HCT116 (cell line): ENCODE data around the gene BZW2. TPM values are rescaled to one million over a fixed set of nuclear protein-coding genes. Genes with fewer than 3 reads are reported as not detected.
"Not testable (repeated sequence)": the region's sequence is repeated elsewhere in the genome, so short reads cannot be mapped to it uniquely, and the experiment has no call there.

Experiments used
- ATAC-seq: fragments of 200-7000 bp; cut with Tn5 transposase; 2 replicates; pipeline ENCODE4 v1.9.1; 2020; ENCODE audit warnings: mild to moderate bottlenecking, moderate library complexity
- BruUV-seq: library from RNA; stranded (reverse); fragments of 400-500 nt; replicated peaks from 2 replicates; lab custom pipeline; 2021; lab: Mats Ljungman, UMichigan
- CTCF ChIA-PET: fragments of 300-600 bp; sonication (Branson Sonifier 250); formaldehyde crosslinking; loops from one replicate; lab custom pipeline; 2021; ENCODE audit warnings: antibody characterized with exemption; lab: Charles Lee
- POLR2A ChIA-PET: fragments of 300-600, 350-600 bp; sonication (Branson Sonifier 250); formaldehyde crosslinking; loops from one replicate; lab custom pipeline; 2021; ENCODE audit warnings: antibody characterized with exemption; lab: Charles Lee
- RAD21 ChIA-PET, 2 experiments: fragments of 300-600 bp; sonication (Branson Sonifier 250); formaldehyde crosslinking; loops; one replicate each; lab custom pipeline; 2023; ENCODE audit warnings: low total read pairs in 2 of 2; ENCODE audit not compliant: uncharacterized antibody in 2 of 2, unreplicated experiment in 2 of 2, low non-redundant PET in 1 of 2; lab: Charles Lee
- DNase-seq: peaks from one replicate; pipeline ENCODE4 v3.0.0-alpha.2; 2010; ENCODE audit warnings: low read depth, low spot score
- H2AFZ ChIP-seq: fragments of 200-600 bp; shearing (Covaris generic), sonication (generic); 2 replicates; pipeline ENCODE4 v1.6.1; 2017; ENCODE audit warnings: low read depth, mixed run types, mixed read lengths, antibody characterized with exemption, low read length; ENCODE audit not compliant: poor library complexity, severe bottlenecking
- H3K27ac ChIP-seq: 2 replicates; pipeline ENCODE4 v1.5.1; 2012; ENCODE audit warnings: low read depth, low read length
- H3K27me3 ChIP-seq: fragments of 200-600 bp; sonication (generic); 2 replicates; pipeline ENCODE4 v1.6.1; 2016; ENCODE audit warnings: mixed run types, low read length, mixed read lengths; ENCODE audit not compliant: insufficient read depth
- H3K36me3 ChIP-seq, 2 experiments: fragments of 200-500 bp in 1 of 2; fragments of 200-600 bp in 1 of 2; sonication (Bioruptor generic) in 1 of 2; sonication (generic) in 1 of 2; 2 replicates each; pipeline versions ENCODE4 v1.5.1 to v1.6.1; 2014 to 2016; ENCODE audit warnings: low read length in 2 of 2, inconsistent platforms in 1 of 2, mixed read lengths in 1 of 2, mixed run types in 1 of 2; ENCODE audit not compliant: insufficient read depth in 2 of 2, control insufficient read depth in 1 of 2
- H3K4me1 ChIP-seq, 2 experiments: fragments of 200-600 bp in 1 of 2; sonication (generic) in 1 of 2; 2 replicates each; pipeline versions ENCODE4 v1.5.1 to v1.6.1; 2012 to 2017; ENCODE audit warnings: low read length in 2 of 2, inconsistent platforms in 1 of 2, mild to moderate bottlenecking in 1 of 2, mixed read lengths in 1 of 2, mixed run types in 1 of 2, moderate library complexity in 1 of 2; ENCODE audit not compliant: insufficient read depth in 2 of 2, control insufficient read depth in 1 of 2
- H3K4me2 ChIP-seq: fragments of 200-600 bp; sonication (generic); 2 replicates; pipeline ENCODE4 v1.6.1; 2017; ENCODE audit warnings: mixed run types, low read length, mixed read lengths
- H3K4me3 ChIP-seq, 2 experiments: fragments of 200-600 bp in 1 of 2; sonication (generic) in 1 of 2; replicated peaks in 1 of 2; 2 replicates each; pipeline ENCODE4 v1.5.1; 2011 to 2016; ENCODE audit warnings: low read length in 2 of 2, control low read depth in 1 of 2, low read depth in 1 of 2, mild to moderate bottlenecking in 1 of 2, mixed read lengths in 1 of 2, mixed run types in 1 of 2
- H3K79me2 ChIP-seq: fragments of 200-600 bp; sonication (generic); 2 replicates; pipeline ENCODE4 v1.6.1; 2017; ENCODE audit warnings: mild to moderate bottlenecking, mixed run types, low read length, moderate library complexity, mixed read lengths; ENCODE audit not compliant: insufficient read depth
- H3K9ac ChIP-seq: fragments of 200-600 bp; sonication (generic); 2 replicates; pipeline ENCODE4 v1.6.1; 2016; ENCODE audit warnings: low read length, mixed read lengths
- H3K9me2 ChIP-seq: fragments of 200-600 bp; sonication (generic), shearing (Covaris generic); 2 replicates; pipeline ENCODE4 v1.6.1; 2017; ENCODE audit warnings: mixed run types, mild to moderate bottlenecking, moderate library complexity; ENCODE audit not compliant: insufficient read depth
- H3K9me3 ChIP-seq, 2 experiments: fragments of 200-500 bp in 1 of 2; fragments of 200-600 bp in 1 of 2; sonication (Bioruptor generic) in 1 of 2; sonication (generic) in 1 of 2; 2 replicates each; pipeline ENCODE4 v1.6.1; 2014 to 2017; ENCODE audit warnings: low read length in 2 of 2, mixed read lengths in 2 of 2, inconsistent platforms in 1 of 2, low read depth in 1 of 2, mild to moderate bottlenecking in 1 of 2, mixed run types in 1 of 2, moderate library complexity in 1 of 2; ENCODE audit not compliant: control insufficient read depth in 1 of 2, insufficient read depth in 1 of 2
- H4K20me1 ChIP-seq: fragments of 200-600 bp; sonication (generic), shearing (Covaris generic); 2 replicates; pipeline ENCODE4 v1.6.1; 2017; ENCODE audit warnings: mixed run types, mild to moderate bottlenecking, moderate library complexity; ENCODE audit not compliant: insufficient read depth
- CTCF ChIP-seq, 3 experiments: fragments of 200-600 bp in 1 of 3; sonication (generic) in 1 of 3; IDR thresholded peaks in 2 of 3; conservative IDR thresholded peaks in 1 of 3; 2 replicates each; pipeline ENCODE4 v1.5.1; 2012 to 2017; ENCODE audit warnings: low read depth in 2 of 3, low read length in 2 of 3, antibody characterized with exemption in 1 of 3, borderline replicate concordance in 1 of 3, control low read depth in 1 of 3, mild to moderate bottlenecking in 1 of 3, mixed read lengths in 1 of 3, mixed run types in 1 of 3, moderate library complexity in 1 of 3; ENCODE audit not compliant: insufficient read depth in 1 of 3
- EGR1 ChIP-seq: IDR thresholded peaks from 2 replicates; pipeline ENCODE4 v1.6.1; 2012; ENCODE audit warnings: low read depth
- JUND ChIP-seq: IDR thresholded peaks from 2 replicates; pipeline ENCODE4 v1.6.1; 2012
- MAX ChIP-seq: IDR thresholded peaks from 2 replicates; pipeline ENCODE4 v1.6.1; 2012
- POLR2A ChIP-seq: IDR thresholded peaks from 2 replicates; pipeline ENCODE4 v1.7.0; 2011; ENCODE audit warnings: borderline replicate concordance; ENCODE audit not compliant: insufficient read depth, insufficient read length; ENCODE audit errors: extremely low read depth
- SRF ChIP-seq: IDR thresholded peaks from 2 replicates; pipeline ENCODE4 v1.6.1; 2012; ENCODE audit warnings: low read depth
- ZFX ChIP-seq: fragments of 450-650 bp; IDR thresholded peaks from 2 replicates; pipeline ENCODE4 v1.6.1; 2017
- ZNF274 ChIP-seq: fragments of 200-500 bp; sonication (Bioruptor generic); IDR thresholded peaks from 2 replicates; pipeline ENCODE4 v1.6.1; 2014; ENCODE audit warnings: mild to moderate bottlenecking, low read depth, low read length, inconsistent platforms
- intact Hi-C: fragments of 100-400 bp; cut with micrococcal nuclease; formaldehyde crosslinking; loops from 2 replicates; pipeline ENCODE4 v1.10.0; 2022
- total RNA-seq: library from RNA; stranded (reverse); gene quantifications from one replicate; pipeline ENCODE4 v1.2.1, GENCODE V29; 2021; ENCODE audit not compliant: unreplicated experiment
- TF ChIP-seq, protein P1 (sequence below): IDR thresholded peaks from 2 replicates; pipeline ENCODE4 v1.6.1; 2012

The BZW2 gene
- total RNA-seq, 1 experiment from 2014 or later = 119 TPM

DNA sequence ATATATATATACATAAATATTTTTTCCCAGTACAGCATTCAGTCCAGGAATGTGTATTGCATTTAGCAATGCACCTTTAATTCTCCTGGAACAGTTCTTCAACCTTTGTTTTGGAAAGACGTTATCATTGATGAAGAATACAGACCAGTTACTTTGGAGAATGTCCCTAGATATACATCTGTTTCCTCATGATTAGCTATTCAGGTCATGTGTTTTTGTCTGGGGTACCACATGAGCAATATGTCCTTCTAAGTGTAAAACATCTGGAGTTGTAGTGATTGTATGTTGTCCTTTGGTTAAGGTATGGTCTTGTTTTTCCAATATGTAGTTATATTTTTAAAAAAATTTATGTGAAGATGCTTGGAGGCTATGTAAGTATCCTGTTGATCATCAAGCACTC lies 10.2 kb downstream of the BZW2 start:
- ChIA-PET RAD21 (no interaction called here), POLR2A (interaction anchor here (1.7 kb wide), 1 partner anchor 10 kb away, joined by 5 read pairs; the partner anchor contains the start of genes ANKMY2 and BZW2)

DNA sequence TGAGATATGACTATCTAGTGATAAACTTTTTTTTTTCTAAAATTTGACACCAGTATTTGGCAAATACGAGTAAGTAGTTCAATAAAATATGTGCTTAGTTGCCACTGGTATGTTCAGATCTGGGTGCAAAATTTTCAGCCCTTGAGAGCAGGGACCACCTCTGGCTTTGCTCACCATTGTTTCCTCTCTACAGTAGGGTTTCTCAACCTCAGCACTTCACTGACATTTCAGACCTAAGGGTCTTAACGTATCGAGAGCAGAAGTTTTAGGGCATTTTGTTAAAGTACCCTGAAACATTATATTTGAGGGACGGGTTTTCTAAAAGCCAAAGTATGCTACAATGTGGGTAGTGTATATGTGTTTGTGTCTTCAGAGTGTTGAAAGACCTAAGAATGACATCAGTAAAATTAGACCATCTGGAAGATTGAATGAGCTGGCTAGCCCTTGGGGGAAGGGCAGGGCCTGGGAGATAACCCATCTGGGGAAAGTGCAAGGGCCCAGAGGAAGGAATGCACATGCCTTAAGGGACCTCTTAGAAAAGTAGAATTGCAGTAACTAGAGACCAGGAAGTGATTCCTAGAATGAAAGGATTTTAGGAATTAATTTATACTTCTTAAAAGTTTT lies 11.8 kb downstream of the BZW2 start:
- Histone ChIP-seq H2AFZ (no peak overlapping the region), H3K4me1 (peaks cover 33% of the 10 kb centered on the region in 2 experiments)
- TF ChIP-seq CTCF (IDR thresholded peaks at IDR 0.05 in 2 of 3, conservative IDR thresholded peaks at IDR 0.05 in 1 of 3; ENCODE audit: borderline replicate concordance in 1 of 3, insufficient read depth in 1 of 3, low read depth in 2 of 3, low read length in 2 of 3) = peak in 2 of 3 experiments; percentile 9 to 13; a peak in 1 of 6 replicates
- TF ChIP-seq ZNF274 = no peak
- TF ChIP-seq, all 23 proteins: peak for 1
- Histone ChIP-seq H3K9ac (no peak overlapping the region), H4K20me1 (no peaks in the 10 kb centered on the region; the same call in 1 of the 2 replicates), H3K36me3 (no peaks in the 10 kb centered on the region), H3K4me3 (no peak overlapping the region), H3K9me3 (no peaks in the 10 kb centered on the region), H3K27ac (no peak overlapping the region), H3K79me2 (peaks cover 98% of the 10 kb centered on the region), H3K9me2 (no peaks in the 10 kb centered on the region), H3K4me2 (peak overlapping the region; percentile 40), H3K27me3 (no peaks in the 10 kb centered on the region)
- DNase-seq (no peak), ATAC-seq (peak; percentile 51)
- no TSS peak for BruUV-seq
- ChIA-PET RAD21 (no interaction called here), CTCF (no interaction called here), POLR2A (interaction anchor here (1.7 kb wide), 1 partner anchor 12 kb away, joined by 5 read pairs; the partner anchor contains the start of genes ANKMY2 and BZW2)
- intact Hi-C loops = no loop called here

More for the DNA sequence above, 10.2 kb downstream of the BZW2 start:
- no peak overlapping the region for H2AFZ ChIP-seq
- no peak overlapping the region for H3K9ac ChIP-seq
- no peak overlapping the region for H3K27ac ChIP-seq
- CTCF ChIA-PET = no interaction called here
- ATAC-seq = no peak
- H3K79me2 ChIP-seq = peaks cover 98% of the 10 kb centered on the region
- no peak overlapping the region for H3K4me3 ChIP-seq
- no peaks in the 10 kb centered on the region for H3K9me2 ChIP-seq
- H3K4me2 ChIP-seq = no peak overlapping the region
- peaks cover 32 to 34% of the 10 kb centered on the region in 2 experiments for H3K4me1 ChIP-seq
- peaks cover 4% of the 10 kb centered on the region; the same call in 1 of the 2 replicates for H4K20me1 ChIP-seq
- no peak for TF ChIP-seq JUND
- no peak for TF ChIP-seq EGR1
- TF ChIP-seq, protein P1, sequence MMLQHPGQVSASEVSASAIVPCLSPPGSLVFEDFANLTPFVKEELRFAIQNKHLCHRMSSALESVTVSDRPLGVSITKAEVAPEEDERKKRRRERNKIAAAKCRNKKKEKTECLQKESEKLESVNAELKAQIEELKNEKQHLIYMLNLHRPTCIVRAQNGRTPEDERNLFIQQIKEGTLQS = no peak
- TF ChIP-seq SRF = no peak
- TF ChIP-seq MAX = no peak
- TF ChIP-seq POLR2A = no peak
- no peak for TF ChIP-seq ZFX
- no peak for DNase-seq
- intact Hi-C loops = no loop called here
- H3K9me3 ChIP-seq = no peaks in the 10 kb centered on the region
- H3K36me3 ChIP-seq = no peaks in the 10 kb centered on the region
- no peaks in the 10 kb centered on the region for H3K27me3 ChIP-seq
- no TSS peak for BruUV-seq

DNA sequence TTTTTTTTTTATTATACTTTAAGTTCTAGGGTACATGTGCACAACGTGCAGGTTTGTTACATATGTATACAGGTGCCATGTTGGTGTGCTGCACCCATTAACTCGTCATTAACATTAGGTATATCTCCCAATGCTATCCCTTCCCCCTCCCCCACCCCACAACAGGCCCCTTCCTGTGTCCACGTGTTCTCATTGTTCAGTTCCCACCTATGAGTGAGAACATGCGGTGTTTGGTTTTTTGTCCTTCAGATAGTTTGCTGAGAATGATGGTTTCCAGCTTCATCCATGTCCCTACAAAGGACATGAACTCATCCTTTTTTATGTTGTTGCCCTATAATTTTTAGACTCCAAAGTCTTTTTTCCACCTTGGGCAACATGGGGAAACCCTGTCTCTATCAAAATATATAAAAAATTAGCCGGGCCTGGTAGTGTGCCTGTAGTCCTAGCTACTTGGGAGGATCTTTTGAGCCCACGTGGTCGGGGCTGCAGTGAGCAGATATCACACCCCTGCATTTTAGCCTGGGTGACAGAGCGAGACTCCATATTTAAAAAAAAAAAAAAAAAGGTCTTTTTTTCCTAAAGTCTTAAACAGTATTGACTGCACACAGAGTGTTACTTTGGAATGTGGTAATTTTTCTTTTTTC lies 14.0 kb downstream of the BZW2 start:
- CTCF ChIA-PET, ATAC-seq, H4K20me1 ChIP-seq, H3K9ac ChIP-seq, H3K9me3 ChIP-seq, intact Hi-C loops, H3K27ac ChIP-seq, BruUV-seq, H3K27me3 ChIP-seq, POLR2A ChIA-PET, DNase-seq, H3K4me3 ChIP-seq, H2AFZ ChIP-seq, RAD21 ChIA-PET, H3K36me3 ChIP-seq, H3K9me2 ChIP-seq: not testable (repeated sequence)
- Histone ChIP-seq H3K4me1 (peaks cover 28 to 33% of the 10 kb centered on the region in 2 experiments), H3K79me2 (peaks cover 98% of the 10 kb centered on the region), H3K4me2 (peak overlapping the region; percentile 16; the same call in 1 of the 2 replicates)
